Measurements from ENCODE around the gene AGRN.
A peak's percentile ranks its signal among the peaks of the same experiment; 100 is the strongest.
"Not testable (repeated sequence)": the region's sequence is repeated elsewhere in the genome, so short reads cannot be mapped to it uniquely, and the experiment has no call there.

The AGRN gene

DNA sequence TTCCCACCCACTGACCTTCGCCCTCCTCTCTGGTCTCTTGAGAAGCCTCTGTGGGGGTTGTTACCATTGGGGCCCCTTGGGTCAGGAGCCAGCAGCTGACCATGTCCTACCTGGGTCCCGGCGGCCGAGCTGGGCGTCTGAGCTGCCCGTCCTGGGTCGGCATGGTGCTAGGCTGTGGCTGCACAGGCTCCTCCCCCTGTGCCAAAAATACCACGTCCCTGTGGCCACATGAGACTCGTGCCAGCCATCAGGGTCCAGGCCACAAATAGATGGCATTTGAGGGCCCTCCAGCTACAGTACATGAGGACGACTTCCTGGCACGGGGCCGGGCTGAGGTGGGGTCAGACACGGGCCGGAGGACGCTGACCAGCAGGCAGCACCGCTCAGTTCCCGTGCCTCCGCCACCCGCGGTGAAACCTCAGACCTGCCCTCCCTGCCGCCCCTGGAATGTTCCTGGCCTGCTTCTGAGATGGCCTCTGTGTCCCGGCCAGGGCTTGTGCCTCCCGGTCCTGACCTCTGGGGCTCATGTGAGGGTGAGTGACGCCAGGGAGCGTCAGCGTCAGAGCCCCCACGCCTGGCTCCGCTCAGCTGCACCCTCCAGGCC, 37.9 kb upstream of the AGRN start, which contains the start of gene PERM1:
PERM1 (minus strand) TSS at position 139 of the 604 bp plus-strand sequence. CDS start 1,064 bp downstream, outside the sequence.
- no peak for DNase-seq (ENCODE audit: low spot score)

DNA sequence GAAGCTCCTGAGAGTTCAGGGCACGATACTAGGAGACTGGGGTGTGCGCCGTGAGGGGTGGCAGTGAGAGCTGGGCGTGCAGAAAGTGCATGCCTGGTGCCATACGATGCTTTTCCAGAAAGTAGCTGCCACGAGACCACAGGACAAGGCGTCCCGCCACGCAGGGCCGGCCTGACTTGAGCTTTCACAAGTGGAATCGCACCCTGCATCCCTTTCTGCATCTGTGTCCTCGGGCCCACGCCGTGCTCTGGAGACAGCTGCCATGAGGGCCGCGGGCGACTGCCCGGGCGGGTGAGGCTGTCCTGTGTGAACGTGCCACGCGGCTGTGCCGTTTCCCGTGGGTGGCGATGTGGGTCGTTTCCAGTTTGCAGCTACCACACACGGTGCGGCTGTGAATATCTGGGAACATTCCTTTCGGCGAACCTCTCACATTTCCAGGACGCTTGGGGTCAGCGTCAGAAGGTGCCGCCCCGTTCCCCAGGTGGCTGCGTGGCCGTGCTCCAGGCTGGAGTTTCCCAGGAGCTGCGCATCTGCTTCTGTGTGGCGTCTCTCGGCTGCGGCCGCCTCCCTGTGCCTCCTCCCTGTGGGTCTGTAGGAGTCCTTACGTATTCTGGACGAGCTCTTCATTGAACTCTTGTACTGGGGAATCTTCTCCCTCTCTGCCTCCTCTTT, 37.0 kb upstream of the AGRN start:
- DNase-seq (ENCODE audit: low spot score), result no peak

- DNase-seq (ENCODE audit: low spot score), result peak; percentile 73
These were observed 36.0 kb upstream of the AGRN start for GRCh38 chr1:983798-984475.

- DNase-seq (ENCODE audit: low spot score), result no peak
These were observed 35.5 kb upstream of the AGRN start for GRCh38 chr1:984476-984814.

DNA sequence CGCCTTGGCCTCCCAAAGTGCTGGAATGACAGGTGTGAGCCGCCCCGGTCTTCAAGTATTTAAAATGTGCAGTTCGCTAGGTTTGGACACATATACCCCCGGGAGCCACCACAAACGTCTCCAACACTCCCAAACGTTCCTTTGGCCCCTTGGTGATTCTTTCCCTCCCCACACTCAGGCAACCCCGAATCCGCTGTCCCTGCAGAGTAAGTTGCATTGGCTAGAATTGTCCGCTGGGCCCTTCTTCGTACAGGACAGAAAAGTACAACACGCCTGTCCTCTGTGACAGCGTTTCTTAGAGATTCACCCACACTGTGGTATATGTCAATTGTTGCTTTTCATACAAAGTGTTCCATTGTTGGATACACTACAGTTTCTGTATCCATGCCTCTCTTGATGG, 34.8 kb upstream of the AGRN start:
- DNase-seq (ENCODE audit: low spot score), result no peak

DNA sequence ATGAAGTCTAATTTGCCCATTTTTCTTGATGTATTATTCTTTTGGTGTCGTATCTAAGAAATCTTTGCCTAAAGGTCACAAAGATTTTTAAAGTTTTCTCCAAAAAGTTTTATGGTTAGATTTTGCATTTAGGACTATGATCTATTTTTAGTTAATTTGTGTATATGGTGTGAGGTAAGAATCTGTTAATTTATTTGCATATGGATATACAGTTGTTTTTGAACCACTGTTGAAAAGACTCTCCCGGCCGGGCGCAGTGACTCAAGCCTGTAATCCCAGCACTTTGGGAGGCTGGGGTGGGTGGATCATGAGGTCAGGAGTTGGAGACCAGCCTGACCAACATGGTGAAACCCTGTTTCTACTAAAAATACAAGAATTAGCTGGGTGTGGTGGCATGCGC, 31.9 kb upstream of the AGRN start:
- not testable (repeated sequence) for DNase-seq (ENCODE audit: low spot score)

DNA sequence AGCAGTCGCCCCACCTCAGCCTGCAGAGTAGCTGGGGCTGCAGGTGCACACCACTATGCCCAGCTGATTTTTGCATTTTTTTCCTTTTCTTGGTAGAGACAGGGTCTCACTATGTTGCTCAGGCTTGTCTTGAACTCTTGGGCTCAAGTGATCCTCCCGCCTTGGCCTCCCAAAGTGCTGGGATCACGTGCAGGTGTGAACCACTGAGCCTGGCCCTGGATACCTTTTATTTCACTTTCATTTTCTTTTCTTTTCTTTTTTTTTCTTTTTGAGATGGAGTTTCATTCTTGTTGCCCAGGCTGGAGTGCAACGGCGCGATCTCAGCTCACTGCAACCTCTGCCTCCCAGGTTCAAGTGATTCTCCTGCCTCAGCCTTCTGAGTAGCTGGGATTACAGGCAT, 28.6 kb upstream of the AGRN start:
- not testable (repeated sequence) for DNase-seq (ENCODE audit: low spot score)

- no peak for DNase-seq (ENCODE audit: low spot score)
These were observed 28.0 kb upstream of the AGRN start for GRCh38 chr1:991895-992294.

DNA sequence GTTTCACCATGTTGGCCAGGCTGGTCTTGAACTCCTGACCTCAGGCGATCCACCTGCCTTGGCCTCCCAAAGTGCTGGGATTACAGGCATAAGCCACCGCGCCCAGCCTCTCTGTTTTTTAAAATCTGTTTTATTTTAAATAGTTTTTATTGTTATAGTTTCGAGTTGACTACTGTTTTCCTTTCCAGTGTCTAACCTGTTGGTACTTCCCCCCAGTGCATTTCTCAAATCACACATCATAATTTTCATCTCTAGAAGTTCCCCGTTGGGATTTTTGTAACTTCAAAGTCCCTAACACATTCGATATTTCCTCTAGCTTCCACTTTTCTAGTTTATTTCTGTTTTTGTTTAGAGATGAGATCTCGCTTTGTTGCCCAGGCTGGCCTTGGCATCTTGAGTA, 27.6 kb upstream of the AGRN start:
- no peak for DNase-seq (ENCODE audit: low spot score)

DNA sequence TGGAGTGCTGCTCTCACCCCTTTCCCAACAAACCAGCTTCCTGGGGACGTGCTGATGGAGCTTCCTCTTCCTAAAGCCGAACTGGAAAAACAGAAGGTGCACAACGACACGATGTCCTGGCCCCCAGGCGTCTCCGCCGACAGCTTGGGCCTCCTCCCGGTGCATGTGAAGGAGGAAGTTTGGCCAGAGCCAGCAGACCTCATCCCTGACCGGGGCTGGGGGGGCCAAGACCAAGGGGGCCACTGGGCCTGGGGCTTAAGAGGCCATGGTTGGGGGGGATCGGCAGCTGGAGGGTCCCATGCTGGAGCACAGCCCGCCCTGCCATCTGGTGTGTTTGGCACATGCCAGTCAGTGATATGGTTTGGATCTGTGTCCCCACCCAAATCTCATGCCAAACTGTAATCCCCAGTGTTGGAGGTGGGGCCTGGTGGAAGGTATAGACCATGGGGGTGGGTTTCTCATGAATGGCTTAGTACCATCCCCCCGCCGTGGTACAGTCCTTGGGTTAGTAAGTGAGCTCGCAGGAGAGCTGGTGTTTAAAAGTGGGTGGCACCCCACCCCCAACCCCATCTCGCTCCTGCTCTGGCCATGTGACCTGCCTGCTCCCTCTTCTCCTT, 26.4 kb upstream of the AGRN start:
- DNase-seq (ENCODE audit: low spot score), result no peak

DNA sequence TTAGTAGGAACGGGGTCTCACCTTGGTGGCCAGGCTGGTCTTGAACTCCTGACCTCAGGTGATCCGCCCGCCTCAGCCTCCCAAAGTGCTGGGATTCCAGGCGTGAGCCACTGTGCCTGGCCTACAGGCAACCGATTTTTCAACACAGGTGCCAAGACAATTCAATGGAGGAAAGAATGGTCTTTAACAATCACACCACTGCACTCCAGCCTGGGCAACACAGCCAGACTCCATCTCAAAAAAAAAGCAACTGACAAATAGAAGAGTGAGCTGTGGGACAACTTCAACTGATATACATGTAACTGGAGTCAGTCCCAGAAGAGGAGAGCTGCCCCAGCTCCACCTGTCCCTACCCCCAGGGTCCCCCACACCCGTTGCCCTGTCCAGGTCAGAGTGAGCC, 25.4 kb upstream of the AGRN start:
- not testable (repeated sequence) for DNase-seq (ENCODE audit: low spot score)

DNA sequence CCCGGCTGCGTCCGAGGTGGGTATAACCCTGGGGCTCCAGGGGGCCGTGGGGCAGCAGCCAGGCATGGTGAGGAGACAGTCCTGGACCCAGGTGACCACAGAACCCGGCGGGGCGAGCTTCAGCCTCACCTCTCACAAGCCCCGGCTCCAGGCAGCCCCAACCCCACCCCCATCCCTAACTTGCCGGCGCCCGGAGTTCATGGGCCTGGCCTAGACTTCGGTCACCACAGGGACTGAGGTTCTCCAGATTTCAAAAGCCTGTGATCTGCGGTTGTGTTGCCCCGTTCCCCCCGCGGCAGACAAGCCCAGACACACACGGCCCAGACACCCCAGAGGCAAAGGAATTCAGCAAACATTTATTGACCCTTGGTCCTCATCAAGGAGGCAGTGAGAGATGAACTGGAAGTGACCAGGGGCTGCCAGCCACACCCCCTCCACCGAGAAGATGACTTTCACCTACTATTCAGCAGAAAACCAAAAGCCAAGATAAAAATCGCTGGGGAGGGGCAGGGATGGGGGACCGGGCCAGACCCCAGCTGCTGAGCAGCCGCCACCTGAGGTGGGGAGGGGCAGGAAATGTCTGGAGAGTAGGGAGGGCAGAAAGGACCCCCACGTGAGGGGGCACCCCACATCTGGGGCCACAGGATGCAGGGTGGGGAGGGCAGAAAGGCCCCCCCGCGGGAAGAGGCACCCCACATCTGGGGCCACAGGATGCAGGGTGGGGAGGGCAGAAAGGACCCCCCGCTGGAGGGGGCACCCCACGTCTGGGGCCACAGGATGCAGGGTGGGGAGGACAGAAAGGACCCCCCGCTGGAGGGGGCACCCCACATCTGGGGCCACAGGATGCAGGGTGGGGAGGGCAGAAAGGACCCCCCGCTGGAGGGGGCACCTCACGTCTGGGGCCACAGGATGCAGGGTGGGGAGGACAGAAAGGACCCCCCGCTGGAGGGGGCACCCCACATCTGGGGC, 24.0 kb upstream of the AGRN start:
- no peak for DNase-seq (ENCODE audit: low spot score)

DNA sequence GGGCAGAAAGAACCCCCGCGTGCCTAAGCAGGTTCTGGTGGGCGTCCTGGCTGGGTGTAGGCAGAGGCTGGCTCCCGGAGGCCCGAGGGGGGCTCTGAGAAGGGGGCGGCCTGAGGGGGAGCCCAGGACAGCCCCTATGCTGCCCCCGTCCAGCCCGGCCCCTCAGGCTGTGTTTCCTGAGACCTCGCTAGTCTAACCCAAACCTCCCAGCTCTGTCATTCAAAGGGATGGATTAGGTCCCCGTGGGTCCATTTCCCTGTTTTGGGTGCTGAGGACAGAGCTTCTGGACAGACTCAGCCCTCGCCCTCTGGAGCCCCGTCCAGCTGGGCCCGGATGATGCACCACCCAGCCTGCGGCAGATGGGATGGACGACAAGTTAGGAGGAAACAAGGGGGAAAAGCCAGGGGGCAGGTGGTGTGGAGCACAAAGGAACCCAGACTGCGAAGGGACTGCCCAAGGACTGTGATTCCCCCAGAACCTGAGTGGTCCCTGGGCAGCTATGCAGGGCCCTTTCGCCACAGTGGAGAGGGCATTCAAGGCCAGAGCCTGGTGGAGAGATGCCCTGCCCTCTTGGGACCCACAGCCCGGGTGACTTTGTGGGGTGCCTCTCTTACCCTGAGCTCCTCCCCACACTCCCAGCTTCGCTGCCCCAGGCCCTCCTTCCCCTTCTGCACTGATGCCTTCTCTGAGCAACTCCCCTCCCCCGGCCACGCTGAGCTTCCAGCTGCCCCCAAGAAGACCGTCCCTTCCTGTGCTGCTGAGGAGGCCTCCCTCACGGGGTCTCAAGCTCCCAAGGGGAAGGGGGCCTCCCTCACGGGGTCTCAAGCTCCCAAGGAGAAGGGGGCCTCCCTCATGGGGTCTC, 22.8 kb upstream of the AGRN start:
- DNase-seq (ENCODE audit: low spot score), result no peak

GRCh38 chr1:997713-997992, 22.3 kb upstream of the AGRN start:
- DNase-seq (ENCODE audit: low spot score), result no peak

DNA sequence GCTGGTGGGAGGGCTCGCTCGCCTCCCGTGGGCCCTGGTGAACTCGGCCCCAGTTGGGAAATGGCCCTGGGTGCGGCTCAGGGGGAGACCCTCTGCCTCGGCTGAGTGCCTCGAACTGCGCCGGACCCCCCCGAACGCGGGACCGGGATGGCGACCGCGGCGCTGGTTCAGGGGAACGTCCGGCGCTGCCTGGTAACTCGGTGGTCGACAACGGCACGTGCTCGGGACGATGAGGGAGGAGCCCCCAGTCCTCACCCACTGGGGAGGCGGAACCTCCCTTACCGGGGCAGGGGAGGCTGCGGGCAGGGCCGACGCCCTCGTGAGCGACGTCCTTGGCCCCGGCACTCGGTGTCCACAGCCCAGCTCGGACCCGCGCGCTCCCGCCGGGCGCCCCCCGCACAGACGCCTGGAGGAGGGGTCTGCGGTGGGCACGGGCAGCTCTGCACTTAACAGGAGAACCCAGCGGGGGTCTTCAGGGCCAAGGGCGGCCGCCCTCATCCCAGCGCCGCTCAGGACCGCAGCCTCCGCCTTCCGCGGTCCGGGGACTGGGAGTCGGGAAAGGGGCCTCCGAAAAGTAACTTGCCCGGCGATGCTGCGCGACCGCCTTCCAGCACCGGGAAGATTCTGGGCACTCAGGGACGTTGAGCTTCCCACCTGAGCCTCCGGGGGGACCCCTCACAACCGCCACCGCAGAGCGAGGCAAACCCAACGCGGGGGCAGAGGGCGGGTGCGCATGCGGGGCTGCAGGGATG, 21.8 kb upstream of the AGRN start:
- no peak for DNase-seq (ENCODE audit: low spot score)

DNA sequence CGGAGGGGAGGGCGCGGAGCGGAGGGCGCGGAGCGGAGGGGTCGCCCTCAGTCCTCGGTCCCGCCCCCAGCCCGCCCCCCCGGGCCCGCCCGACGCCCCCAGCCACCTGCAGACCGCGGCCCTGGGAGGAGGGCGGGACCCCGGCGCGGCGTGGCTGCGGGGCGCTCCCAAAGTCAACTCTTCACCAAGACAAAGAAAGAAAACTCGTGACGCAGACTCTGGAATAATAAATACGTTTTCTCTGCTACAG, 21.2 kb upstream of the AGRN start:
- DNase-seq (ENCODE audit: low spot score), result no peak

GRCh38 chr1:998995-999724, 20.8 kb upstream of the AGRN start:
- no peak for DNase-seq (ENCODE audit: low spot score)

GRCh38 chr1:999725-1000356, 20.1 kb upstream of the AGRN start, which contains the start of gene HES4:
Gene HES4 (minus strand): TSS chr1:1000097. CDS start chr1:999973, 124 bp downstream.
- peak; percentile 93 for DNase-seq (ENCODE audit: low spot score)

DNA sequence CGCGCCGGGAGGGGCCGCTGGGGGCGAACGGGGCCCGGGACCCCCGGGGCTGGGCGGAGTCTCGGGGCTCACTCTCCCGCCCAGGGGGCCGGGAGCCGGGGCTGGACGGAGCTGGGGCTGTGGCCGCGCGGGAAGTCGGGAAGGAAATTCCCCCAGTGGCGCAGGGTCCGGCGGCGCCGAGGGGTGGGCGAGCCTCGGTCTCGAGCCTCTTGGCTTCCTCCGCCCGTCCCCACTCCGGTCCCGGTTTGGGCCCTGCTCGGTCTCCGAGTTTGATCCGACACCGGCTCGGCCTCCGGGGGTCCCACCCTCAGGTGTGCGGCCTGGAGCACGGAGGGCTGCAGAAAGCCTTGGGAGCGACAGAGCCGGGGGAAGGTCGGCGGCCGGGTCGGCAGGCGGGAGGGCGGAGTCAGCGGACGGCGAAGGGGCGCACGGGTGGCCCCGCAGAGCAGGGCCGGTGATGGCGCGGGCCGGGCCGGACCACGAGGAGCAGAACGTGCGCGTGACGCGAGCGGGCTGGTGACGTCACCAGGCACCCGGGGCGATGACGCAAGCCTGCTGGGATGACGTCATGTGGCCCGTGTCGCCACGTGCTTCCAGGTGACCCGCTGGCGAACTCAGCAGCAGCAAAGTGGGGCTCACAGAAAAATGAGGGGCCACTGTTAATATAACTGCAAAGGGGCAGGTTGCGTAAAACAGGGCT, 19.4 kb upstream of the AGRN start:
- DNase-seq (ENCODE audit: low spot score), result peak; percentile 93

Data from AG08395 (cell line).